Measurements from ENCODE around the gene GPRC6A. TPM values are rescaled to one million over a fixed set of nuclear protein-coding genes. Genes with fewer than 3 reads are reported as not detected.
A peak's percentile ranks its signal among the peaks of the same experiment; 100 is the strongest.

The GPRC6A gene
- not detected for total RNA-seq

GRCh38 chr6:116828983-116829382 is at the start of gene GPRC6A:
Gene GPRC6A (minus strand): TSS chr6:116829083. CDS start chr6:116829013, 70 bp downstream.
- TF ChIP-seq, protein P1, sequence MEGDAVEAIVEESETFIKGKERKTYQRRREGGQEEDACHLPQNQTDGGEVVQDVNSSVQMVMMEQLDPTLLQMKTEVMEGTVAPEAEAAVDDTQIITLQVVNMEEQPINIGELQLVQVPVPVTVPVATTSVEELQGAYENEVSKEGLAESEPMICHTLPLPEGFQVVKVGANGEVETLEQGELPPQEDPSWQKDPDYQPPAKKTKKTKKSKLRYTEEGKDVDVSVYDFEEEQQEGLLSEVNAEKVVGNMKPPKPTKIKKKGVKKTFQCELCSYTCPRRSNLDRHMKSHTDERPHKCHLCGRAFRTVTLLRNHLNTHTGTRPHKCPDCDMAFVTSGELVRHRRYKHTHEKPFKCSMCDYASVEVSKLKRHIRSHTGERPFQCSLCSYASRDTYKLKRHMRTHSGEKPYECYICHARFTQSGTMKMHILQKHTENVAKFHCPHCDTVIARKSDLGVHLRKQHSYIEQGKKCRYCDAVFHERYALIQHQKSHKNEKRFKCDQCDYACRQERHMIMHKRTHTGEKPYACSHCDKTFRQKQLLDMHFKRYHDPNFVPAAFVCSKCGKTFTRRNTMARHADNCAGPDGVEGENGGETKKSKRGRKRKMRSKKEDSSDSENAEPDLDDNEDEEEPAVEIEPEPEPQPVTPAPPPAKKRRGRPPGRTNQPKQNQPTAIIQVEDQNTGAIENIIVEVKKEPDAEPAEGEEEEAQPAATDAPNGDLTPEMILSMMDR (IDR thresholded peaks at IDR 0.05): no peak
- TF ChIP-seq POLR2A (IDR thresholded peaks at IDR 0.05): no peak
- DNase-seq (ENCODE audit: low spot score in 2 of 2): no peak
- WGBS, 2 donors: 49 to 50% methylated on average over 2 of the region's 2 CpGs
- H3K4me3 ChIP-seq (ENCODE audit: low read depth, poor library complexity, severe bottlenecking): no peak within 1 kb of the TSS
- intact Hi-C loops (cut with DNase I; ENCODE audit: low total_unique reads): no loop called here

DNA sequence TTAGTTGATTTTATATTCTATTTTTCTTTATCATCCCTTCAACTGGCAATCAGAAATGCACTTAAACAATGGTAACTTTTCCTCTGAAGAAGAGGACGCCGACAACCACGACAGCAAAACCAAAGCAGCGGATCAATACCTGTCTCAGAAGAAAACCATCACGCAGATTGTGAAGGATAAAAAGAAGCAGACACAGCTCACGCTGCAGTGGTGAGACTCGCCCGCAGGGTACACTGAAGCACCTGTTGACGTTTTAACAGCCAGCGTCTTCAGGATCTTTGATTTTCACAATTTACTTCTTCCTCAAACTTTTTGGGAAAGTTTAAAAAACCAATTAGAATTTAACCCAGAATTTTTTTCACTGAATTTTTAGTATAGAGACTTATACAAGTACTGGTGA is 48.9 kb upstream of the GPRC6A start:
- no peak for TF ChIP-seq POLR2A (IDR thresholded peaks at IDR 0.05)
- TF ChIP-seq, protein P1 (IDR thresholded peaks at IDR 0.05): no peak
- intact Hi-C loops (cut with DNase I; ENCODE audit: low total_unique reads): no loop called here
- 5% methylated on average over 10 of the region's 10 CpGs for WGBS, 2 donors
- no peak overlapping the region for H3K4me3 ChIP-seq (ENCODE audit: low read depth, poor library complexity, severe bottlenecking)
- DNase-seq (ENCODE audit: low spot score in 2 of 2): no peak

- no peak for DNase-seq (ENCODE audit: low spot score in 2 of 2)
- H3K4me3 ChIP-seq (ENCODE audit: low read depth, poor library complexity, severe bottlenecking): peak within 1 kb of the TSS; percentile 18
- intact Hi-C loops (cut with DNase I; ENCODE audit: low total_unique reads): no loop called here
- TF ChIP-seq, protein P1 (IDR thresholded peaks at IDR 0.05): no peak
- no peak for TF ChIP-seq POLR2A (IDR thresholded peaks at IDR 0.05)
- WGBS, 2 donors: 2 to 3% methylated on average over 68 to 71 of the region's 73 CpGs
Measured at GRCh38 chr6:116876635-116877611, 48.0 kb upstream of the GPRC6A start, which contains the start of gene RFX6. Gene RFX6 (plus strand): TSS chr6:116877242. CDS start chr6:116877276, 34 bp downstream.

DNA sequence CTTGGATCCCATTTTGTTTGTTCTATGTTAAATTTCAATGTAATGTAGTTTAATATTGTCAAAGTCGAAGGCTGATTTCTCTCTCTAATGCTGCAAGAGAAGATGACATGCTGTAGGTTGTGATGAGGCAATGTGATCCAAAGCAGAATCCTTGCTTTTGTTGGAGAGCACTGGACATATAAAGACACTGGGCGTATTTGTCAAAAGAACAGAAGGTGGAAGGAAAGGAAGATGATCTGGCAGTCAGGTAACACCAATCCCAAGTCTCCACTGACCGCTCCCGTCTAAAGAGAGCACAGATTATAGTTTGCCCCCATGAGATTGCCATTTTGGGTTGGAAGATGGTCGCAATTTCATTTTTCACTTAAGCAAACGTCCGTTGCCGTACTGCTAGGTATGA is 47.2 kb upstream of the GPRC6A start:
- TF ChIP-seq, protein P1 (IDR thresholded peaks at IDR 0.05): no peak
- no peak for TF ChIP-seq POLR2A (IDR thresholded peaks at IDR 0.05)
- 18 to 25% methylated on average over 8 of the region's 8 CpGs for WGBS, 2 donors
- no peak overlapping the region for H3K4me3 ChIP-seq (ENCODE audit: low read depth, poor library complexity, severe bottlenecking)
- intact Hi-C loops (cut with DNase I; ENCODE audit: low total_unique reads): no loop called here
- no peak for DNase-seq (ENCODE audit: low spot score in 2 of 2)

- WGBS, 2 donors: 82 to 91% methylated on average over 4 of the region's 4 CpGs
- no peak overlapping the region for H3K4me3 ChIP-seq (ENCODE audit: low read depth, poor library complexity, severe bottlenecking)
- TF ChIP-seq POLR2A (IDR thresholded peaks at IDR 0.05): no peak
- TF ChIP-seq, protein P1 (IDR thresholded peaks at IDR 0.05): no peak
- DNase-seq (ENCODE audit: low spot score in 2 of 2): no peak
- intact Hi-C loops (cut with DNase I; ENCODE audit: low total_unique reads): no loop called here
Measured at GRCh38 chr6:116872771-116873170, 43.9 kb upstream of the GPRC6A start.

All from lower leg skin (tissue), 4 donors.